Immature natural killer cell (primary cell): ENCODE data around the gene AP3S2. TPM values are rescaled to one million over a fixed set of nuclear protein-coding genes. Genes with fewer than 3 reads are reported as not detected.
"Not testable (repeated sequence)": the region's sequence is repeated elsewhere in the genome, so short reads cannot be mapped to it uniquely, and the experiment has no call there.

Experiments
- DNase-seq, 3 donors: peaks; one replicate each; pipeline ENCODE4 v3.0.0; 2022; ENCODE audit warnings: mixed read lengths in 1 of 3
- H3K27ac Mint-ChIP-seq, 6 donors: one replicate each; pipeline ENCODE4 v1.8.0; 2020; ENCODE audit warnings: mixed read lengths in 6 of 6, mild to moderate bottlenecking in 5 of 6, inconsistent platforms in 4 of 6, moderate library complexity in 3 of 6
- H3K27me3 Mint-ChIP-seq, 3 donors: one replicate each; pipeline ENCODE4 v1.8.0; 2020 to 2021; ENCODE audit warnings: low read depth in 3 of 3, mild to moderate bottlenecking in 3 of 3, mixed read lengths in 3 of 3, moderate library complexity in 3 of 3, inconsistent platforms in 1 of 3
- H3K36me3 Mint-ChIP-seq, 3 donors: one replicate each; pipeline ENCODE4 v1.8.0; 2020; ENCODE audit warnings: mixed read lengths in 3 of 3, inconsistent platforms in 2 of 3, mild to moderate bottlenecking in 2 of 3
- H3K4me1 Mint-ChIP-seq, 2 donors: one replicate each; pipeline ENCODE4 v1.8.0; 2020; ENCODE audit warnings: inconsistent platforms in 2 of 2, mild to moderate bottlenecking in 2 of 2, mixed read lengths in 2 of 2, moderate library complexity in 1 of 2
- H3K4me3 Mint-ChIP-seq, 5 donors: one replicate each; pipeline ENCODE4 v1.8.0; 2020; ENCODE audit warnings: mild to moderate bottlenecking in 5 of 5, mixed read lengths in 5 of 5, inconsistent platforms in 3 of 5, moderate library complexity in 3 of 5
- H3K9me3 Mint-ChIP-seq, 6 donors: one replicate each; pipeline ENCODE4 v1.8.0; 2020; ENCODE audit warnings: mild to moderate bottlenecking in 6 of 6, mixed read lengths in 6 of 6, inconsistent platforms in 4 of 6, moderate library complexity in 3 of 6
- polyA plus RNA-seq, 3 donors: library from polyadenylated mRNA; unstranded; fragments of 300-500 nt; fragmentation: Illumina TruSeq; gene quantifications; one replicate each; pipeline ENCODE4 v1.2.3, GENCODE V29; 2021

Gene AP3S2
- polyA plus RNA-seq, 3 donors from 2014 or later: 23.7 to 38.5 (median 32.2) TPM

- H3K4me3 Mint-ChIP-seq: no peak overlapping the region
Observed at GRCh38 chr15:89898146-89898545, 4.4 kb upstream of the AP3S2 start.

GRCh38 chr15:89893027-89893426 is 767 bp downstream of the AP3S2 start:
- Mint-ChIP-seq H3K4me3 (peak overlapping the region; percentile 95 to 99 (median 98)), H3K27ac (peak overlapping the region; percentile 92 to 98 (median 97)), H3K36me3 (peaks cover 4 to 11% (median 11%) of the 10 kb centered on the region in 3 donors), H3K4me1 (peaks cover 32 to 49% of the 10 kb centered on the region in 2 donors), H3K9me3 (no peaks in the 10 kb centered on the region), H3K27me3 (peaks cover 5 to 7% (median 6%) of the 10 kb centered on the region in 3 donors)
- DNase-seq: no peak

More at GRCh38 chr15:89898146-89898545, 4.4 kb upstream of the AP3S2 start:
- H3K4me1 Mint-ChIP-seq: peaks cover 18 to 22% of the 10 kb centered on the region in 2 donors
- H3K9me3 Mint-ChIP-seq: no peaks in the 10 kb centered on the region
- no peak overlapping the region for H3K27ac Mint-ChIP-seq
- DNase-seq: no peak
- H3K36me3 Mint-ChIP-seq: no peaks in the 10 kb centered on the region
- peaks cover 5 to 12% (median 7%) of the 10 kb centered on the region in 3 donors for H3K27me3 Mint-ChIP-seq

GRCh38 chr15:89888214-89888804 is 5.5 kb downstream of the AP3S2 start:
- H3K36me3 Mint-ChIP-seq: peaks cover 7 to 30% (median 18%) of the 10 kb centered on the region in 3 donors
- peaks cover 16 to 28% of the 10 kb centered on the region in 2 donors for H3K4me1 Mint-ChIP-seq
- H3K9me3 Mint-ChIP-seq: no peaks in the 10 kb centered on the region
- DNase-seq: no peak
- H3K27ac Mint-ChIP-seq: no peak overlapping the region
- H3K27me3 Mint-ChIP-seq: no peaks in the 10 kb centered on the region
- H3K4me3 Mint-ChIP-seq: no peak overlapping the region

GRCh38 chr15:89885611-89886010 is 8.2 kb downstream of the AP3S2 start:
- Mint-ChIP-seq H3K36me3 (peaks cover 7 to 39% (median 19%) of the 10 kb centered on the region in 3 donors), H3K4me3 (no peak overlapping the region), H3K9me3 (no peaks in the 10 kb centered on the region), H3K4me1 (peaks cover 4 to 6% of the 10 kb centered on the region in 2 donors), H3K27ac (peak overlapping the region in 1 of 6 donors; percentile 17), H3K27me3 (no peaks in the 10 kb centered on the region)
- DNase-seq: no peak

GRCh38 chr15:89885179-89885578 is 8.6 kb downstream of the AP3S2 start:
- H3K27ac Mint-ChIP-seq: not testable (repeated sequence)

GRCh38 chr15:89883518-89883917 is 10.3 kb downstream of the AP3S2 start:
- H3K4me1 Mint-ChIP-seq: no peaks in the 10 kb centered on the region
- H3K4me3 Mint-ChIP-seq: no peak overlapping the region
- no peaks in the 10 kb centered on the region for H3K27me3 Mint-ChIP-seq
- H3K36me3 Mint-ChIP-seq: peaks cover 3 to 32% (median 12%) of the 10 kb centered on the region in 3 donors
- H3K9me3 Mint-ChIP-seq: no peaks in the 10 kb centered on the region
- DNase-seq: no peak
- H3K27ac Mint-ChIP-seq: peak overlapping the region in 1 of 6 donors; percentile 37

More at GRCh38 chr15:89885179-89885578, 8.6 kb downstream of the AP3S2 start:
- DNase-seq, H3K27me3 Mint-ChIP-seq, H3K4me3 Mint-ChIP-seq, H3K4me1 Mint-ChIP-seq, H3K9me3 Mint-ChIP-seq: not testable (repeated sequence)
- peaks cover 7 to 39% (median 19%) of the 10 kb centered on the region in 3 donors for H3K36me3 Mint-ChIP-seq

- DNase-seq: no peak
- Mint-ChIP-seq H3K9me3 (no peaks in the 10 kb centered on the region), H3K4me1 (no peaks in the 10 kb centered on the region), H3K4me3 (no peak overlapping the region), H3K27me3 (no peaks in the 10 kb centered on the region), H3K36me3 (peaks cover 5 to 38% (median 14%) of the 10 kb centered on the region in 3 donors), H3K27ac (peak overlapping the region in 1 of 6 donors; percentile 5)
Observed at GRCh38 chr15:89880727-89881126, 13.1 kb downstream of the AP3S2 start.

GRCh38 chr15:89878323-89878722 is 15.5 kb downstream of the AP3S2 start:
- H3K27ac Mint-ChIP-seq: no peak overlapping the region
- H3K4me1 Mint-ChIP-seq: peaks cover 7% of the 10 kb centered on the region in 2 donors
- no peak for DNase-seq
- no peak overlapping the region for H3K4me3 Mint-ChIP-seq
- no peaks in the 10 kb centered on the region for H3K9me3 Mint-ChIP-seq
- H3K27me3 Mint-ChIP-seq: no peaks in the 10 kb centered on the region
- H3K36me3 Mint-ChIP-seq: peaks cover 5 to 37% (median 16%) of the 10 kb centered on the region in 3 donors

- no peak for DNase-seq
- Mint-ChIP-seq H3K27me3 (no peaks in the 10 kb centered on the region), H3K36me3 (peaks cover 5 to 37% (median 15%) of the 10 kb centered on the region in 3 donors), H3K27ac (no peak overlapping the region), H3K4me1 (peaks cover 7% of the 10 kb centered on the region in 2 donors), H3K9me3 (no peaks in the 10 kb centered on the region), H3K4me3 (no peak overlapping the region)
Observed at GRCh38 chr15:89877083-89877425, 16.7 kb downstream of the AP3S2 start.

- Mint-ChIP-seq H3K27me3 (no peaks in the 10 kb centered on the region), H3K4me3 (no peak overlapping the region), H3K9me3 (no peaks in the 10 kb centered on the region), H3K36me3 (peaks cover 5 to 37% (median 15%) of the 10 kb centered on the region in 3 donors), H3K27ac (peak overlapping the region in 3 of 6 donors; percentile 14 to 40 (median 18)), H3K4me1 (peaks cover 7% of the 10 kb centered on the region in 2 donors)
- DNase-seq: no peak
Observed at GRCh38 chr15:89876396-89877082, 17.3 kb downstream of the AP3S2 start.

- peak overlapping the region in 3 of 6 donors; percentile 12 to 66 (median 14) for H3K27ac Mint-ChIP-seq
- H3K27me3 Mint-ChIP-seq: no peaks in the 10 kb centered on the region
- DNase-seq: no peak
- peaks cover 5 to 39% (median 15%) of the 10 kb centered on the region in 3 donors for H3K36me3 Mint-ChIP-seq
- H3K4me1 Mint-ChIP-seq: peaks cover 7% of the 10 kb centered on the region in 2 donors
- no peak overlapping the region for H3K4me3 Mint-ChIP-seq
- no peaks in the 10 kb centered on the region for H3K9me3 Mint-ChIP-seq
Observed at GRCh38 chr15:89875741-89876140, 18.1 kb downstream of the AP3S2 start.

- DNase-seq: peak; percentile 60 to 71 (median 65)
- Mint-ChIP-seq H3K36me3 (peaks cover 5 to 42% (median 15%) of the 10 kb centered on the region in 3 donors), H3K4me1 (peaks cover 7% of the 10 kb centered on the region in 2 donors), H3K27ac (peak overlapping the region in 3 of 6 donors; percentile 14 to 39 (median 27)), H3K4me3 (no peak overlapping the region), H3K27me3 (no peaks in the 10 kb centered on the region), H3K9me3 (no peaks in the 10 kb centered on the region)
Observed at GRCh38 chr15:89874926-89875564, 18.7 kb downstream of the AP3S2 start.

- no peak for DNase-seq
Observed at GRCh38 chr15:89870688-89871288, 23.0 kb downstream of the AP3S2 start.

More at GRCh38 chr15:89870688-89871288, 23.0 kb downstream of the AP3S2 start:
- Mint-ChIP-seq H3K27ac (no peak overlapping the region), H3K36me3 (peaks cover under 1 to 31% (median 7%) of the 10 kb centered on the region in 3 donors), H3K27me3 (no peaks in the 10 kb centered on the region), H3K4me3 (no peak overlapping the region), H3K4me1 (peaks cover 7% of the 10 kb centered on the region in 2 donors), H3K9me3 (no peaks in the 10 kb centered on the region)
